Keratinocyte (primary cell): Measurements from ENCODE around the gene NUDT2. TPM values are rescaled to one million over a fixed set of nuclear protein-coding genes. Genes with fewer than 3 reads are reported as not detected.

Experiments used
- DNase-seq: peaks from one replicate; pipeline ENCODE4 v3.0.0-alpha.2; 2011; ENCODE audit warnings: low read depth, missing footprints, low spot score
- FAIRE-seq: peaks from 2 replicates; lab custom pipeline; 2011; peaks lifted over from hg19 to GRCh38; lab: Jason Lieb, UNC
- H2AFZ ChIP-seq: 2 replicates; pipeline ENCODE4 v1.6.0; 2012; ENCODE audit warnings: low read length, control low read depth, inconsistent platforms; ENCODE audit not compliant: control insufficient read depth
- H3K27ac ChIP-seq: 2 replicates; pipeline ENCODE4 v1.5.1; 2011; ENCODE audit warnings: low read length; ENCODE audit not compliant: control insufficient read depth, insufficient read depth
- H3K27me3 ChIP-seq: 3 replicates; pipeline ENCODE4 v1.6.0; 2011; ENCODE audit warnings: low read length; ENCODE audit not compliant: control insufficient read depth, insufficient read depth; ENCODE audit errors: extremely low read depth
- H3K36me3 ChIP-seq, 2 experiments: 2 replicates in 1 of 2; 3 replicates in 1 of 2; pipeline ENCODE4 v1.5.1; 2011; ENCODE audit warnings: low read length in 2 of 2, mild to moderate bottlenecking in 1 of 2; ENCODE audit not compliant: control insufficient read depth in 2 of 2, insufficient read depth in 2 of 2; ENCODE audit errors: extremely low read depth in 1 of 2
- H3K4me1 ChIP-seq: 3 replicates; pipeline ENCODE4 v1.5.1; 2011; ENCODE audit warnings: low read length; ENCODE audit not compliant: control insufficient read depth, insufficient read depth; ENCODE audit errors: extremely low read depth
- H3K4me2 ChIP-seq: 3 replicates; pipeline ENCODE4 v1.6.0; 2011; ENCODE audit warnings: low read depth, low read length; ENCODE audit not compliant: control insufficient read depth, insufficient read depth; ENCODE audit errors: extremely low read depth
- H3K4me3 ChIP-seq, 3 experiments: fragments of 200-600 bp in 1 of 3; sonication (generic) in 1 of 3; 2 replicates in 2 of 3; 3 replicates in 1 of 3; pipeline ENCODE4 v1.5.1; 2011 to 2016; ENCODE audit warnings: low read length in 3 of 3, mild to moderate bottlenecking in 3 of 3, control low read depth in 2 of 3, inconsistent platforms in 1 of 3, low read depth in 1 of 3, mixed read lengths in 1 of 3, mixed run types in 1 of 3, moderate library complexity in 1 of 3; ENCODE audit not compliant: control insufficient read depth in 2 of 3, insufficient read depth in 2 of 3; ENCODE audit errors: extremely low read depth in 1 of 3
- H3K79me2 ChIP-seq: 2 replicates; pipeline ENCODE4 v1.6.0; 2012; ENCODE audit warnings: low read length; ENCODE audit not compliant: control insufficient read depth, insufficient read depth
- H3K9ac ChIP-seq: 3 replicates; pipeline ENCODE4 v1.6.0; 2011; ENCODE audit warnings: low read length; ENCODE audit not compliant: control insufficient read depth, insufficient read depth; ENCODE audit errors: extremely low read depth
- H3K9me1 ChIP-seq: 3 replicates; pipeline ENCODE4 v1.6.0; 2011; ENCODE audit warnings: low read length; ENCODE audit not compliant: control insufficient read depth, insufficient read depth; ENCODE audit errors: extremely low read depth
- H3K9me3 ChIP-seq: 2 replicates; pipeline ENCODE4 v1.5.1; 2012; ENCODE audit warnings: low read depth, low read length; ENCODE audit not compliant: control insufficient read depth
- H4K20me1 ChIP-seq: 3 replicates; pipeline ENCODE4 v1.6.0; 2011; ENCODE audit warnings: low read length; ENCODE audit not compliant: control insufficient read depth, insufficient read depth; ENCODE audit errors: extremely low read depth
- CTCF ChIP-seq, 3 experiments: IDR thresholded peaks in 1 of 3; conservative IDR thresholded peaks in 1 of 3; optimal IDR thresholded peaks in 1 of 3; 2 replicates in 2 of 3; 3 replicates in 1 of 3; pipeline versions ENCODE3 to v1.5.1; 2011; ENCODE audit warnings: low read length in 3 of 3, mild to moderate bottlenecking in 3 of 3, moderate library complexity in 2 of 3, control low read depth in 1 of 3, inconsistent platforms in 1 of 3; ENCODE audit not compliant: insufficient read depth in 2 of 3; ENCODE audit errors: extremely low read depth in 1 of 3
- EZH2 ChIP-seq: IDR thresholded peaks from one replicate; pipeline ENCODE4 v1.6.1; 2012; ENCODE audit warnings: inconsistent platforms, mild to moderate bottlenecking, low read length, moderate library complexity
- dilution Hi-C: fragments of 300-500 bp; cut with MboI; formaldehyde crosslinking; loops from one replicate; pipeline ENCODE4 v1.7.0; 2020; ENCODE audit warnings: low sequenced_read_pairs; ENCODE audit not compliant: extremely low pct_ligation_motif_present
- polyA plus RNA-seq, 5 experiments: library from polyadenylated mRNA; depleted of rRNA in 3 of 5; stranded (reverse) in 3 of 5; stranded (forward) in 1 of 5; unstranded in 1 of 5; fragments of >200 nt; gene quantifications; 1 replicate in 1 of 5; 2 replicates in 3 of 5; 3 replicates in 1 of 5; pipeline versions ENCODE4 v1.2.1 to v1.2.3, GENCODE V29; 2011 to 2012; ENCODE audit warnings: missing spikeins in 2 of 5, low read depth in 1 of 5, low replicate concordance in 1 of 5

Gene NUDT2
- polyA plus RNA-seq, 1 donor (not counting 4 experiments of a cell fraction or from before 2014, with no cell fraction given): 33.4 TPM

- Histone ChIP-seq H3K36me3 (peaks cover 5 to 17% of the 10 kb centered on the region in 2 experiments), H3K9me3 (peaks cover 7% of the 10 kb centered on the region), H4K20me1 (peaks cover 7% of the 10 kb centered on the region), H3K4me3 (no peak overlapping the region), H3K9me1 (no peaks in the 10 kb centered on the region), H3K4me2 (no peak overlapping the region), H3K27me3 (peaks cover 14% of the 10 kb centered on the region), H3K9ac (no peak overlapping the region), H3K4me1 (peaks cover 29% of the 10 kb centered on the region), H3K79me2 (no peaks in the 10 kb centered on the region), H2AFZ (no peak overlapping the region), H3K27ac (no peak overlapping the region)
- no peak for FAIRE-seq
- dilution Hi-C loops: no loop called here
- TF ChIP-seq CTCF (optimal IDR thresholded peaks at IDR 0.05 in 1 of 3, IDR thresholded peaks at IDR 0.05 in 1 of 3, conservative IDR thresholded peaks at IDR 0.05 in 1 of 3; ENCODE audit: extremely low read depth in 1 of 3, insufficient read depth in 2 of 3, low read length in 3 of 3): no peak
- TF ChIP-seq EZH2: peak; percentile 32
- DNase-seq: no peak
Measured at GRCh38 chr9:34372467-34373011, 43.2 kb downstream of the NUDT2 start.

- Histone ChIP-seq H3K36me3 (peaks cover 5 to 16% of the 10 kb centered on the region in 2 experiments), H3K27ac (no peak overlapping the region), H3K4me3 (no peak overlapping the region), H3K9me3 (peaks cover 7% of the 10 kb centered on the region), H2AFZ (no peak overlapping the region), H3K27me3 (peaks cover 14% of the 10 kb centered on the region), H3K9me1 (no peaks in the 10 kb centered on the region), H4K20me1 (peaks cover 7% of the 10 kb centered on the region), H3K4me2 (no peak overlapping the region), H3K9ac (no peak overlapping the region), H3K79me2 (no peaks in the 10 kb centered on the region), H3K4me1 (peaks cover 29% of the 10 kb centered on the region)
- DNase-seq (no peak), FAIRE-seq (no peak)
- dilution Hi-C loops: no loop called here
- TF ChIP-seq CTCF (optimal IDR thresholded peaks at IDR 0.05 in 1 of 3, IDR thresholded peaks at IDR 0.05 in 1 of 3, conservative IDR thresholded peaks at IDR 0.05 in 1 of 3; ENCODE audit: extremely low read depth in 1 of 3, insufficient read depth in 2 of 3, low read length in 3 of 3) (no peak), EZH2 (no peak)
Measured at GRCh38 chr9:34373749-34374148, 44.4 kb downstream of the NUDT2 start.
